ENCODE measurements around the gene CTAG1A.
A peak's percentile ranks its signal among the peaks of the same experiment; 100 is the strongest.
"Not testable (repeated sequence)": the region's sequence is repeated elsewhere in the genome, so short reads cannot be mapped to it uniquely, and the experiment has no call there.

The CTAG1A gene

DNA sequence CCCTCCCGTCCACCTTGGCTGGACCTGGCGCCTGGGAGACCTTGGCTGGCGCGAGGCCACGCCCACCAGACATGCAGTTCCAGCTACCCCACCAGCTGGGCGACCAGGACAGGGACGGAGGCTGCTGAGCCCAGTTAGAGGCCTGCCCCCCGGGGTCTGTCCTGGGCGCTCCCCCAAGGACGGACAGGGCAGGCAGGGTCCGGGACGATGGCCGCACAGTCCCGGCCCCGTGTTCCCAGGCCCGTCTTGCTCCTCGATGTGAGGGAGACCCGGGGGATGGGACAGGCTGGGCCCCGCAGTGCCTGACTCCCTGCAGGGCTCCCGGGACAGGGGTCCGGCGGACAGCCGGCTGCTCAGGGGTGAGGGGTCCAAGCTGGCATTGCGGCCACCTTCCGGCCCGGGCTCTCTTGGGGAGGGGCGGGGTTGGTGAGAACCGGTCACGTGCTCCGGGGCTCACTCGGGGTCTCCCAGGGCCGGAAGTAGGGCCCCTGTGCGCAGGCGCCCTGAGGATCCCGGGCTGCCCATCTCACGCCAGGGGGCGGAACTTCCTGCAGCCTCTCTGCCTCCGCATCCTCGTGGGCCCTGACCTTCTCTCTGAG lies at the start of gene CTAG1A:
CTAG1A (plus strand) TSS at position 549 of the 599 bp plus-strand sequence. CDS start 74 bp downstream, outside the sequence.
- DNase-seq (ENCODE audit: low read depth), result not testable (repeated sequence)

DNA sequence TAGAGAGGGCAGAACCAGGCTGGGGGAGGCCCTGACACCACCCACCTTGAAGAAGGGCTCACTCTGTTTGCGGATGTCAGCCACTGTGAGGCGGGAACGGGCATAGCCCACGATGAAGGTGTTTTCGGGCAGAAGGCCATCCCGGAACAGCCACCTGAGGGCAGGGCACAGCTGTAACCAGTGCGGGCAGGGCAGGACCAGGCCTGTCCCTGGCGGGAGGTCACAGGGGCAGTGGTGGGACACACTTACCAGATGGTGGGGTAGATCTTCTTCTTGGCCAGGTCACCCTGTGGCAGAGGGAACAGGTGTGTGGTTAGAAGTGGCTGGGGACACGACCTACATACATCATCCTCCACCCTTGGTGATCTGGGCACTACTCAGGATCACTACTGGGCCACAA lies 49.0 kb upstream of the CTAG1A start:
- no peak for DNase-seq (ENCODE audit: low read depth)

DNA sequence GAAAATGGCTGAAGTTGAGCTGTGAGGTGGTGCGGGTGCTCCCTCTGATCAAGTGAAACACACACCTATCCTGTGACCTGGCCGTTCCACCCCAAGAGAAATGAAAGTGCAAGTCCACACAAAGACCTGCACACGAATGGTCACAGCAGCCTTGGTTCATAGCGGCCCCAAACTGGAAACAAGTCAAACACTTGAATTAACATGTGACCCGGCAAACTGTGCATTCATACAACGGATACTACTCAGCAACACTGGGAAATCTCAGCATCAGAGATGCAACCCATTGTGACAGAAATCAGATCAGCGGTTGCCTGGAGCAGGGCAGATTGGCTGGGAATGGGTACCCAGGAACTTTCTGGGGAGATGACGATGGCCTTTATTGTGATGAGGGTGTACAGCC lies 45.9 kb upstream of the CTAG1A start:
- no peak for DNase-seq (ENCODE audit: low read depth)

DNA sequence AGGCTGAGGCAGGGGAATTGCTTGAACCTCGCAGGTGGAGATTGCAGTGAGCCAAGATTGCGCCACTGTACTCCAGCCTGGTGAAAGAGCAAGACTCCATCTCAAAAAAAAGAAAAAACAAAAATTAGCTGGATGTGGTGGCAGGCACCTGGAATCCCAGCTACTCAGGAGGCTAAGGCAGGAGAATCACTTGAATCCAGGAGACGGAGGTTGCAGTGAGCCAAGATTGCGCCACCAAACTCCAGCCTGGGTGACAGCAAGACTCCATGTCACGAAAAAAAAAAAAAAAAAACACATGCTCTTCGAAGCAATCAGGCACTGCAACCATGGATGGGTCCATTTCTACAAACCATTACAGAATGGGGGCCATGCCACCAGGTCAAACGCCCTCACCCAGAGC lies 44.6 kb upstream of the CTAG1A start:
- not testable (repeated sequence) for DNase-seq (ENCODE audit: low read depth)

DNA sequence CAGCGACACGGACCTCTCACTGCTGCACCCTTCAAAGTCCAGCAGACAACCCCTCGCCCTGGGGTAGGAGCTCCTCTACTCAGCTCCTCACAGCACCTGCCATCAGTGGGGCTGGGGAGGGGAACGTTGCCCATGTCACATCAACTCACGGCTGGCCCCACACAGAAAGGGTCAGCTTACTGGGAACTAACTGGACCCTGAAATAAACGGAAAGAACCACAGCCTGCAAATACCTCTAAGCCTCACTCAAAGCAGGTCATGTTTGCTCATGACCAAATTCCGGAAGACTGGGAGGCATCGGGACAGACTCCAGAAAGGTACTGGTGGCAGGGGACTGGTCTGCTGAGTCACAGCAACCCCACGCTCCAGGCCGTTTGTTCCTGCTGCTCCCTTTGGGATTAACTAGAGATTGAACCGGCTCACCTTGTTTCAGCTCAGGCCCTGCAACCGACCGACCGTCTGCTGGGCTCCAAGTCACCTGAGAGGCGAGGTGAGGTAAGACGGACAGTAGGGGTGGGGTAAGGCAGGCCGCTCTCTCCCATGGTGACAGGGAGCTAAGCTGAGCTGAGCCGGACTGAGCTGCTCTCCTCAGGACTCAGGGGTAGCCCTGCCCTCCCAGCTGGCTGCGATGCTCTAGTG lies 43.9 kb upstream of the CTAG1A start:
- DNase-seq (ENCODE audit: low read depth), result no peak

DNA sequence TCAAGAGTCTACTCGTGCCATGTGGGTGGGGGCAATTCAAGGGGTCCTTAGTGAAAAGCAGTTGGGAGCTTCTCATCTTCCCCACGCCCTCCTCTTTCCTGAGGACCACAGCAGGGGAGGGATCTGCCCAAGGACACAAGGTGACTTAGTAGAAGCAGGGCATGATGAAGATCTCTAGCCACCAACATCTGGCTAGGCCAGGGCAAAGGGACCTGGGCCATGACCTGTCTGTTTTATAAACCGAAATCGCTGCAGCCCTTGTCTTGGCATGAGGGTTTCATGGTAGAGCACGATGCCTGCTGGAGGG lies 43.4 kb upstream of the CTAG1A start:
- DNase-seq (ENCODE audit: low read depth), result no peak

DNA sequence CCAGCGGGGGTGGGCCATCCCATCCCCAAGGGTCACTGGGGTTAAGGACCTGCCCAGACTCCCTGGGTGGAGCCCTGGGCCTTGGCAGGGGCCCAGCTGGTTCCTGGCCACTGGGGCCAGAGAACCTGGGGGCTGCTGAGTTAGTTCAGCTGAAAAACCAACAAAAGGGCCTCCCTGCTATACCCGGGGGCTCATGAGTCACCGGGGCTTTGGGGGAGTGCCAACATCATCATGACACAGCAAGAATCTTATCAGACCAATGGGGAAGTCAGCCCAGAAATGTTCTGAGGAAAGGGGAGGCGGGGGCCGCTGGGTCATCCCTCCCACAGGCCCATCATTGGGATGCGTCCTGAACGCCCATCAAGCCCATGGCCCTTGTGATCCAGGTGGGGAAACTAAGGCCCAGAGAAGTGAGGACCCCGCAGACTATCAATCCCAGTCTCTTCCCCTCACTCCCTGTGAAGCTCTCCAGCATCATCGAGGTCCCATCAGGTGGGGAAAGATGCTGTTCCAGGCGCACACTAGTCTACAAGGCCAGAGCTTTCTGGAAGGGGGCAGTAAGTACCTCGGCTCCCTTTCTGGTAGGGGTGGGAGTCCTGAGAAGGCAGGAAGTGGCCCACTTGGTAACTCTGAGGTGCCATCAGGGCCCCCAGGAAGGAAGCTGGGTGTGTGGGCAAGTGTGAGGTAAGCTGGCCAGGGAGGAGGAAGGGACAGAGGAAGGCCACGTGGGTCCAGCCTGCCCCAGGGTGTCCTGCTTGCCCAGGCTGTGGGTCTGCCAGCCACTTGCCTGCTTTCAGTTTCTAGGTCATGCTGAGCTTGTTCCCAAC lies 42.8 kb upstream of the CTAG1A start:
- DNase-seq (ENCODE audit: low read depth), result peak; percentile 86

DNA sequence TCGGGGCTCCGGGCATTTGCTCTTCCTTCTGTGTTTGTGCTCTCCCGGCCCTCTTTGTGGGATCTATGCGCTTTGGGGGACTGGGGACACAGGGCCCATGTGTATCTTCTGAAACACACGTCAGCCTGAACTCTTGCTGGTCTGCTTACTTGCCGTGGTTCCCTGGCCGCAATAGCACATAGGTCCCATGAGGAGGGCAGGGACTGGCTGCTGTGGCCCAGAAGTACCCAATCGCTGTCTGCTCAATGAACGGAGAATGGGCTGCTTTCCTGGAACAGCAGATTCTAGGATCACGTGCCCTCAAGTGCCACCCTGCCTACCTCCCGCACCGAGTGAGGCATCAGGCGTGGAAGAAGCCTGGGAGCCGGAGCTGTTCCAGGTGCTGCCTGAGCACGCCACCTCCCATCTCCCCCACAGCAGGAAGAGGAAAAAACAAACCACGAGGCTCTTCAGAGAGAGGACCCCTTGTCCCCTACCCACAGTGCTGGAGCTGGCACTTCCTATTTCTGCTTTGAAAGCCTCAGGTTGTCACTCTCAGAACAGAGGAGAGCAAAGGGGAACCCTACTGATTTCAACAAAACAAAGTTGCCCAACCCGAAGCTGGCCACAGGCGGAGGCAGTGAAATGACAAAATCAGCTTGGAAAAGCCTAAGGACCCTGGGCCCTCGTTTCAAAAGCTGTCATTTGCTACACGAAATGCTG lies 42.1 kb upstream of the CTAG1A start:
- DNase-seq (ENCODE audit: low read depth), result no peak

DNA sequence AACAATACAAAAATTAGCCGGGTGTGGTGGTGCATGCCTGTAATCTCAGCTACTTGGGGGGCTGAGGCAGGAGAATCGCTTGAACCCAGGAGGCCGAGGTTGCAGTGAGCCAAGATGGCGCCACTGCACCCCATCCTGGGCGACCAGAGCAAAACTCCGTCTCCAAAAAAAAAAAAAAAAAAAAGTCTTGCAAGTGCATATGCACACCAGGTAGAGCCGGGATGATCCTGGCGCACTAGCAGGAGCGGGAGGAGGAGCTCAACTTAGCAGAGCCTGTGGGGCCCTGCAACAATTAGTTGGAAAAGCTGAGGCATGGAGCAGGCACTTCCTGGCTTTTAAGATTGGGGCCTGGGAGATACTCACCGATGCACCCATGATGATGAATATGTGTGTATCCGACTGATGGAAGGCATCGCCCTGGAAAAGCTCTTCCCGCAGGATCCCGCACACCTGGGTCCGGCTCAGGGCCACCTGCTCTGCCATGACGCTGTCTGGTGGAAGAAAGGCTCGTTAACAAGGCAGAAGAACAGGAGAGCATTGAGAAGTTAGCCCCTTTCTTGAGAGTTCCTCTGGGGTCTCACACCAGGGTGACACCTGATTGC lies 39.2 kb upstream of the CTAG1A start:
- DNase-seq (ENCODE audit: low read depth), result no peak

DNA sequence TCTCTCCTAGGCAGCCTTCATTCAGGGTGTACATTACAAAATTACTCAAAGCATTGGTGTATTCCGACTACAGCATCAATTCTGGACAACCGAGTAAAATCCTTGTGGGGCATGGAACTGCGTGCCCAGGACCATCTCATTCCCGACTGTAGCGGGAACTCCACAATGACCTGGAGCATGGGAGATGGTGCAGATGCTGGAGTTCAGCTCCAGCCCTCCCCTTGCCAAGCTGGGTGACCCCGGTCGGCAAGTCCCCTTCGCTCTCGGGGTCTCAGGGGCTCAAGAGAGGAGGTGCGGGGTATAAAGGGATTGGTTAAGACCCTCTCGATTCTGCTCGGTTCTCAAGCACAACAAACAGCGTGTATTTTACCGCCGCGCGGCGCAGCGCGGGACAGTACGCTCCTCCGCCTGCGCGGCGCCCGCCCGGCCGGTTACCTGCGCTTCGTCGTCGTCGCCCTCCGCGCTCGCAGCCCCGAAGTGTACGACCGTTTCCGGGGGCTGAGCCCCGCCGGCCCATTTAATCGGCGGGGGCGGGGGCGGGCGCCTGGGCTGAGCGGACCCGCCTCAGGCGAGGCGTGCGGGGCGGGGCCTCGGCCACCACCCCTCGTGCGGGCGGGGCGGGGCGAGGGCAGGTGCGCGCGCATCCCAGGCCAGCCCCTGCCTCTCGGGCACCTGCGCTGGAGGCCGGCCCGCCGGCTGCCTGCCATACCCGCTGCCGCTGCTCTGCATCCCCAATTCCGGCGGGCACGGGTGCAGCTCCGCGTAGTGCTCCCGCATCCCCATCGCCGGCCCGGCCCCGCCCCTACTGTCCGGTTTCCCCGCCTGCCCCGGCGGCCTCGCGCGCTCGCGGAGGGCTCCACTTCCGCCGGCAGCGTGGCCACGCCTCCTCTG lies 38.3 kb upstream of the CTAG1A start, which contains the start of gene G6PD:
G6PD (minus strand) TSS at position 493 of the 891 bp plus-strand sequence. CDS start 691 bp downstream, outside the sequence.
- DNase-seq (ENCODE audit: low read depth), result no peak

DNA sequence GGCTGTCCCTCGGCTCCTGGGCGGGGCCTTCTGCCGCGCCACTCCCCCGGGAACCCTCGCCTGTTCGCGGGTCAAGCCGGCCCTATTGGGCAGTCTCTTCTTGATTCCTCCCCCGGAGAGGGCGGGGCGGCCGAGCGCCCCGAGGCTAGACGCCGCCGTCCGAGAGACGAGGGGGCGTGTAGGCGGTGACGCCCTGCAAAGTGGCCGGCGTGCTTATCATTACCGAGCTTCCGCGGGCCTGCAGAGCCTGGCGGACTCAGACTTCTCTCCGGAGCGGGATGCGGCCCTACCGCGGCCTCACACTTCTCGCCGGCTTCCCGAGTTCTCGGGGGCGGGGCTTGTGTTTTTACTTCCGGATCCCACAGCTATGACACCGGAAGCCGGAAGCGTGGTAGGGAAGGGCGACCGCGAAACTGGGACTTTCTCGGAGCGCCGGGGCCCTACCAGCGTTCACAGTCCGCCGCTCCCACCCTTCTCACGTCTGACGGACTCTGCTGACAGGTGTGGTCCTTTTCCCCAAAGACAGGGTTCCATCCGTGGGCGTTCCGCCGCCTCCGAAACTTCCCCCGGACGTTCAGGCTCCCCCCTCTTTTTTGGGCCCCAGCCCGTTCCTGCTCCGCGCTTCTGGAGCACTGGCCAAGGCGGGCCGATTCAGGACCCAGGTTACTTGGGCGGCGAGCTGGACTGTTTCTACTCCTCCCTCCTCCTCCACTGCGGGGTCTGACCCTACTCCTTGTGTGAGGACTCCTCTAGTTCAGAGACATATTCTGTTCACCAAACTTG lies 37.5 kb upstream of the CTAG1A start, which contains the start of gene IKBKG:
IKBKG (plus strand) TSS at position 376 of the 783 bp plus-strand sequence. CDS start 4,383 bp downstream, outside the sequence.
- DNase-seq (ENCODE audit: low read depth), result peak; percentile 77

DNA sequence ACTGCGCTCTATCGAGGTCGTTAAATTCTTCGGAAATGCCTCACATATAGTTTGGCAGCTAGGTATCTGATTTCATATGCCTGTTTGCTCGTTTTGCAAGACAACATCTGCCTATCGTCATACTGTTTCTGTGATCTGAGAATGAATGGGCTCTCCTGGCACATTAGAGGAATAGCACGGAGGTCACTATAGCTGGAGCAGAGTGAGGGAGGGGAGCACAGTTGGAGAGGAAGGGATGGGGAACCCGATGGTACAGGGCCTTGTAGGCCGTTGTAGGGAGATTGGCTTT lies 37.0 kb upstream of the CTAG1A start:
- DNase-seq (ENCODE audit: low read depth), result no peak

DNA sequence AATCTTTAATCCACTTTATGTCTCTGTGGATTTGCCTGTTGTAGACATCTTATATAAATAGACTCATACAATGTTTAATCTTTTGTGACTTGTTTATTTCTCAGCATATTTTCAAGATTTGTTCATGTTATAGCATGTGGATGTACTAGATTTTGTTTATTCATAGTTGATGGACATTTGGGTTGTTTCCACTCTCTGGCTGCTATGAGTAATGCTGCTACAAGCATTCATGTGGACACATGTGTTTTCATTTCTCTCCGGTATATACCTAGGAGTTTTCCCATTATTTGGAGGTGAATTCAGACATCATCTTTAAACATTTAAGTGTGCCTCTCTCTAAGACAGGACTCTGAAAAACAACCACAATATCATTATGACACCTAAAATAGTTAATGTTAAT lies 35.2 kb upstream of the CTAG1A start:
- no peak for DNase-seq (ENCODE audit: low read depth)

DNA sequence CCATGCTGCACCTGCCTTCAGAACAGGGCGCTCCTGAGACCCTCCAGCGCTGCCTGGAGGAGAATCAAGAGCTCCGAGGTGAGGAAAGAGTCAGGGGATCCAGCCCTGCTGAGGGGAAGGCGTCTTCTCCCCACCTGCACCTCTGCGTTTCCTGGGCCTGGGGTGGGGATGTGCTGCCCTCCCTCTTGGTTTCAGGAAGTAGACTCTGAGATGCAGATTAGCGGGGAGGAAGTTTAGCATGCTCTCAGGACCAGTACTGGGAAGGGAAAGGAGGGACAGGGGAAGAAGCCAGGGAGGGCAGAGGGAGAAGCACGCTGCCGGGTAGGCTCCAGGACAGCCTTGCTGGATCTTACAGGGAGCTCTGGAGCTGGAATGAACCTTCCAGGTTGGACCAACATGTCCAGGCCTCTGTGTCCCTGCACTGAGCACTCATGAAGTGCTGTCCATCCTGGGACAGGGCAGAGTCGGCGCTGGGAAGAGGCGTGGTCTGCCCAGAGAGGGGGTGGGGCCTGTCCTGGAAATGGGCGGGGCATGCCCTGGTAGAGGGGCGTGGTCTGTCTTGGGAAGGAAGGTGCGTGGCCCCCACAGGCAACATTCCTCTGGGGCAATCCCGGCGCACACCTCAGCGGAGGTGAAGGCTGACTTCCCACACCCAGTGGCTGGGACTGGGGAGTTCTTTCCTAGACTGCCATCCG lies 32.7 kb upstream of the CTAG1A start:
- DNase-seq (ENCODE audit: low read depth), result not testable (repeated sequence)

DNA sequence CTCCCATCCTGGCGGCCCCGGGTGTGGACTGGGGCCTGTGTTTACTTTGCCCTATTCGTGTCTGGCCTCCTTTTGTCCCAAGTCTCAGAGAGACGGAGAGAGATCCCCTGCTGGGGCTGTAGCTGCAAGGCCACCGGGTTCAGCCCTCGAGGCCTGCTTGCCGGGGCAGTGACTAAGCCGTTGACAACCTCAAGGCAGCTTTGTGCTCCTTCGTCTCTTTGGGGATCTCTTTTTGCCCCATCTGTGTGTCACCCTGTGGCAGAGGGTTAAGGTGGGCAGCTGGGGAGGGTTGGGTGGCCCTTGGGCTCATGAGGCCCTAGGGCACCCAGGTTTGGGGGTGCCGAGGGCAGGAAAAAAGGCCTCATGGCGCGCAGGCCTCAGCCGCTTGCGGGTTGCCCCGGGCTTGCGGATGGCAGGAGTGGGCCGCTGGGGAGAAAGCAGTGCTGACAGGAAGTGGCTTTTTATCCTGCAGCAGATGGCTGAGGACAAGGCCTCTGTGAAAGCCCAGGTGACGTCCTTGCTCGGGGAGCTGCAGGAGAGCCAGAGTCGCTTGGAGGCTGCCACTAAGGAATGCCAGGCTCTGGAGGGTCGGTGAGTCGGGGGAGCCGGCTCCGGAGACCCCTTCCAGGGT lies 26.8 kb upstream of the CTAG1A start:
- not testable (repeated sequence) for DNase-seq (ENCODE audit: low read depth)

DNA sequence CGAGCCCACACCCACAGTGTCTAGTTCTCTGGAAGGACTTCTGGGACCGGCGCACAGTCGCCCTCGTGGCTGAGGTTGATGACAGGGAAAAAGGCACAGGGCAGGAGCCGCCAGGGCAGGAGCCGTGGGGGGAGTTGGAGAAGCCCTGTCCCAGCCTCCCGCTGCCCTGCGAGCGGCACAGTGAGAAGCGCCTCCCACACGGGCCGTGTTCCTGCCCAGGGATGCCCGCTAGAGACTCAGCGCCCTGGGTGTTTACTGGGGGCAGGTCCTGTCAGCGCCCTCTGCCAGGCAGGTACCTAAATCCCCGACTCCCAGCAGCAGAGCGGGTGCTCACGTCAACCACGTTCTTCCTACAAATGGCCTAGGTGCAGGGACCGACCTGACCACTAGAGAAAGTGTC lies 26.0 kb upstream of the CTAG1A start:
- DNase-seq (ENCODE audit: low read depth), result not testable (repeated sequence)

DNA sequence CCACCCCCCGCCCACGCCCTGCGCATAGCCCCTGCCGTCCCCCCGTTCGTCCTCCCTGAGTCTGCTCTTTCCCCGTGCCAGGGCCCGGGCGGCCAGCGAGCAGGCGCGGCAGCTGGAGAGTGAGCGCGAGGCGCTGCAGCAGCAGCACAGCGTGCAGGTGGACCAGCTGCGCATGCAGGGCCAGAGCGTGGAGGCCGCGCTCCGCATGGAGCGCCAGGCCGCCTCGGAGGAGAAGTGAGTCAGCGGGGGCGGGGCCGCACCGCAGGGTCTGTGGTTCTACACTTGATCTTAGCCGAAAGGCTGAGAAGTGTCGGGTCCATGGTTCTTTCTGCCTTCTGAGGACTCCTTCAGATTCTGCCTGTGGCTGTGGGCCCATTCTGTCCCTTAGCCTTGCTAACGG lies 24.6 kb upstream of the CTAG1A start:
- not testable (repeated sequence) for DNase-seq (ENCODE audit: low read depth)

DNA sequence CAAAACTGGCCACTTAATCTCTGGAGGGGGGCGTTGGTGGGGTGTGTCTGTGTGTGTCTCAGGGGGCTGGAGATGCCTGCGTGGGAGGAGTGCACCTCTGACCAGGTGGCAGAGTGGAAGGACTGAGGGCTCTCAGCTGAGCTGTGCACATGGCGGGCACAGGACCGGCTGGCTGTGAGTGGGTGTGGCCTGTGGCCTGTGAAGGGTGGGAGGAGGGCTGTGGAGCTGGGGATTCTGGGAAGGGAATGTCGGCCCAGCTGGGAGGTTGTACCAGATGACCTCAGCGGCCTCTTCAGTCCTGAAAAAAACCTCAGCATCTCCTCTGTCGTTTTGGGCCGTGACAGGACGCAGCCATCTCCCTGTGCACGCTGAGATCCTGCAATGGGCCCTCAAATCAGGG lies 22.6 kb upstream of the CTAG1A start:
- DNase-seq (ENCODE audit: low read depth), result not testable (repeated sequence)

DNA sequence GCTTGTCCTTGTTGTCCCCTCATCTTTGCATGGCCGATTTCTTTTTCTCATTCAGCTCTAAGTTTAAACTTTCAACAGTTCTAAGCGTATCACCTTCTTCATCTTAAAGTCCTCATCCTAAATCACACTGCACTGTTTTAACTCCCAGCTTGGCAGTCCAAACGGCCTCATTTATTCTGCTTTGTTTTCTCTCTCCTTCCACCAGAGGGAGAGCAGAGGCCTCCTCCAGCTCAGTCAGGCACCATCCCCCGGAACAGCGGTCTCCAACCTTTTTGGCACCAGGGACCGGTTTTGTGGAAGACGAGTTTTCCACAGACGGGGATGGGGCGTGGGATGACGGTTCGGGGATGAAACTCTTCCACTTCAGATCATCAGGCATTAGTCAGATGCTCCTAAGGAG lies 14.6 kb upstream of the CTAG1A start:
- not testable (repeated sequence) for DNase-seq (ENCODE audit: low read depth)
